ENCODE results near the gene GRK5. TPM values are rescaled to one million over a fixed set of nuclear protein-coding genes. Genes with fewer than 3 reads are reported as not detected.
A peak's percentile ranks its signal among the peaks of the same experiment; 100 is the strongest.

GRK5 gene
- total RNA-seq, 2 donors from 2014 or later: 4.8 to 10.6 TPM

- Histone ChIP-seq H3K4me3 (no peak overlapping the region), H3K9me3 (no peaks in the 10 kb centered on the region), H3K4me1 (replicated peaks) (peaks cover 4% of the 10 kb centered on the region), H3K36me3 (no peaks in the 10 kb centered on the region), H3K27me3 (replicated peaks; ENCODE audit: insufficient read depth) (no peaks in the 10 kb centered on the region), H3K27ac (no peak overlapping the region)
- DNase-seq (ENCODE audit: low spot score): no peak
- TF ChIP-seq POLR2A (IDR thresholded peaks at IDR 0.05) (no peak), POLR2AphosphoS5 (IDR thresholded peaks at IDR 0.05) (no peak)
- TF ChIP-seq, protein P1, sequence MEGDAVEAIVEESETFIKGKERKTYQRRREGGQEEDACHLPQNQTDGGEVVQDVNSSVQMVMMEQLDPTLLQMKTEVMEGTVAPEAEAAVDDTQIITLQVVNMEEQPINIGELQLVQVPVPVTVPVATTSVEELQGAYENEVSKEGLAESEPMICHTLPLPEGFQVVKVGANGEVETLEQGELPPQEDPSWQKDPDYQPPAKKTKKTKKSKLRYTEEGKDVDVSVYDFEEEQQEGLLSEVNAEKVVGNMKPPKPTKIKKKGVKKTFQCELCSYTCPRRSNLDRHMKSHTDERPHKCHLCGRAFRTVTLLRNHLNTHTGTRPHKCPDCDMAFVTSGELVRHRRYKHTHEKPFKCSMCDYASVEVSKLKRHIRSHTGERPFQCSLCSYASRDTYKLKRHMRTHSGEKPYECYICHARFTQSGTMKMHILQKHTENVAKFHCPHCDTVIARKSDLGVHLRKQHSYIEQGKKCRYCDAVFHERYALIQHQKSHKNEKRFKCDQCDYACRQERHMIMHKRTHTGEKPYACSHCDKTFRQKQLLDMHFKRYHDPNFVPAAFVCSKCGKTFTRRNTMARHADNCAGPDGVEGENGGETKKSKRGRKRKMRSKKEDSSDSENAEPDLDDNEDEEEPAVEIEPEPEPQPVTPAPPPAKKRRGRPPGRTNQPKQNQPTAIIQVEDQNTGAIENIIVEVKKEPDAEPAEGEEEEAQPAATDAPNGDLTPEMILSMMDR (IDR thresholded peaks at IDR 0.05): no peak
- intact Hi-C loops (cut with DNase I): loop anchor here (5.0 kb wide), 1 partner anchor 45 kb away; no protein-coding TSS in a partner anchor
- 63% methylated on average over 6 of the region's 6 CpGs for WGBS
Measured at GRCh38 chr10:119491966-119492757, 284.8 kb downstream of the GRK5 start.

DNA sequence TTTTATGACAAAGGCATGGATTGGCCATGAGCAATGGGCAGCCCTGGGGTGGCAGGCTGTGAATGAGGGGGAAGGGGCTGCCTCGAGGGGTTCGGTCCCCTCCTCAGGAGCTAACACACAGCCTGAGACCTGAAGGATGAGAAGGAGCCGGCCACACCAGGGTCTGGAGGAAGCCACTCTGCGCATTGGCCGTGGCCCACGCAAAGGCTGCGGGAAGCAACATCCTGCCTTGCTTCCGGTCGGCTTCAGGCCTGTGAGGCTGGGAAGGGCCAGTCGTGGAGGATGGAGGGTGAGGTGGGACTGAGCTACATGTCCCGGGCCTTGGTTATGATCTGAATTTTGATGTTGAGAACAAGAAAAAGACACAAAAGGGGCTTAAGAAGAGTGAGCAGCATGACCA is 285.8 kb downstream of the GRK5 start:
- Histone ChIP-seq H3K9me3 (no peaks in the 10 kb centered on the region), H3K27me3 (replicated peaks; ENCODE audit: insufficient read depth) (no peaks in the 10 kb centered on the region), H3K4me1 (replicated peaks) (peaks cover 4% of the 10 kb centered on the region), H3K27ac (no peak overlapping the region), H3K4me3 (no peak overlapping the region), H3K36me3 (no peaks in the 10 kb centered on the region)
- no peak for DNase-seq (ENCODE audit: low spot score)
- 74% methylated on average over 11 of the region's 11 CpGs for whole genome bisulfite sequencing
- TF ChIP-seq, protein P1 (IDR thresholded peaks at IDR 0.05): no peak
- TF ChIP-seq POLR2A (IDR thresholded peaks at IDR 0.05): no peak
- no peak for TF ChIP-seq POLR2AphosphoS5 (IDR thresholded peaks at IDR 0.05)
- intact Hi-C loops (cut with DNase I): loop anchor here (5.0 kb wide), 1 partner anchor 46 kb away; no protein-coding TSS in a partner anchor

DNA sequence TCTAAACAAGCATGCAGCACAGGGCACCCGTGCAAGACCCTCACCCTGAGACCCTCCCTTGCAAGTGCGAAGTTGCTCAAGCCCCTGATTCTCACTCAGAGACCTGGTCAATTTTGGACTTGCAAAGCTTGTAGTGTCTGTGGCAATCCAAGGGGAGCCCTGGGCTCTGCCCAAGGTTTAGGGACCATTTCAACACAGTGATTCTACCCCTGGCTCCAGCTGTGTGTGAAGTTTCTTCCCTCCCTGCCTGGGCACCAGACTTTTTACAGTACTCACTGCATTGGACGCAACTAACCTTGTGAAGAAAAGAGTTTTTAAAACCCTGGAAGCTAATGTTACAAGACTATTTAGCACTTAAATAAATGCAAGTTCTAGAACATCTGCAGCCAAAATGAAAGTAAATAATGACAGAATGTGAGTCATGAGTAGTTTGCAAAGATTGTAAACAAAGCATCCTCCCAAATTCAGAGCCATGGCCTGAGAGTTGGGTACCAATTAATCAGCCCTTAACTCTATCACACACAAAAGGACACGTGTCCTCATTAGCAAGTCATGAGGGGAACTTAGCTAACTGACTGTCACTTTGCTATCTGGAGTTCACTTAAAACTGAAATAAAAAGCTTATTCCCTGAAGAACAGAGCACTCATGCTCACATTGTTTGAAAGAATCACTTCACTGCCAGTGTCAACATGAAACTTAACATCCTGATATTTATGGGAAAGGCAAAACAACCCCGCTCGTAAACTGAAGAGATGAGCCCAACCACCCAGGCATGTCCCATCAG is 287.1 kb downstream of the GRK5 start:
- H3K4me1 ChIP-seq (replicated peaks): peaks cover 4% of the 10 kb centered on the region
- H3K36me3 ChIP-seq: no peaks in the 10 kb centered on the region
- H3K4me3 ChIP-seq: no peak overlapping the region
- WGBS: 33% methylated on average over 6 of the region's 6 CpGs
- TF ChIP-seq POLR2AphosphoS5 (IDR thresholded peaks at IDR 0.05): peak; percentile 59
- TF ChIP-seq, protein P1 (IDR thresholded peaks at IDR 0.05): no peak
- peak overlapping the region; percentile 15 to 26 for H3K27ac ChIP-seq
- peak; percentile 33 for DNase-seq (ENCODE audit: low spot score)
- H3K27me3 ChIP-seq (replicated peaks; ENCODE audit: insufficient read depth): no peaks in the 10 kb centered on the region
- intact Hi-C loops (cut with DNase I): loop anchor here (5.0 kb wide), 1 partner anchor 47 kb away; no protein-coding TSS in a partner anchor
- no peaks in the 10 kb centered on the region for H3K9me3 ChIP-seq

GRCh38 chr10:119495021-119495505 is 287.7 kb downstream of the GRK5 start:
- intact Hi-C loops (cut with DNase I): no loop called here
- Histone ChIP-seq H3K27me3 (replicated peaks; ENCODE audit: insufficient read depth) (no peaks in the 10 kb centered on the region), H3K4me1 (replicated peaks) (peaks cover 4% of the 10 kb centered on the region), H3K27ac (peak overlapping the region in 1 of 2 donors; percentile 14), H3K4me3 (no peak overlapping the region), H3K9me3 (no peaks in the 10 kb centered on the region), H3K36me3 (no peaks in the 10 kb centered on the region)
- DNase-seq (ENCODE audit: low spot score): no peak
- TF ChIP-seq, protein P1 (IDR thresholded peaks at IDR 0.05): no peak
- TF ChIP-seq POLR2A (IDR thresholded peaks at IDR 0.05) (no peak), POLR2AphosphoS5 (IDR thresholded peaks at IDR 0.05) (no peak)
- 84% methylated on average over 5 of the region's 5 CpGs for WGBS

All from prostate gland (tissue), 2 donors.